Tibial nerve (tissue), 4 donors: Measurements from ENCODE around the gene DOLPP1.

ENCODE experiments used
- EP300 ChIP-seq, 2 donors: sonication (generic); formaldehyde crosslinking; IDR thresholded peaks; one replicate each; pipeline ENCODE4 v1.6.1; 2017; ENCODE audit warnings: antibody characterized with exemption in 2 of 2, mild to moderate bottlenecking in 1 of 2
- POLR2A ChIP-seq, 2 donors: fragments of 450-650 bp; IDR thresholded peaks; one replicate each; pipeline ENCODE4 v1.6.1; 2017; ENCODE audit warnings: antibody characterized with exemption in 2 of 2, mild to moderate bottlenecking in 2 of 2, moderate library complexity in 2 of 2
- TF ChIP-seq, protein P1 (sequence below), 5 experiments: fragments of 200-600 bp in 3 of 5; fragments of 450-650 bp in 2 of 5; sonication (generic) in 3 of 5; IDR thresholded peaks; one replicate each; pipeline ENCODE4 v1.5.1; 2016 to 2019; ENCODE audit warnings: antibody characterized with exemption in 5 of 5, mild to moderate bottlenecking in 3 of 5, moderate library complexity in 2 of 5

DNA sequence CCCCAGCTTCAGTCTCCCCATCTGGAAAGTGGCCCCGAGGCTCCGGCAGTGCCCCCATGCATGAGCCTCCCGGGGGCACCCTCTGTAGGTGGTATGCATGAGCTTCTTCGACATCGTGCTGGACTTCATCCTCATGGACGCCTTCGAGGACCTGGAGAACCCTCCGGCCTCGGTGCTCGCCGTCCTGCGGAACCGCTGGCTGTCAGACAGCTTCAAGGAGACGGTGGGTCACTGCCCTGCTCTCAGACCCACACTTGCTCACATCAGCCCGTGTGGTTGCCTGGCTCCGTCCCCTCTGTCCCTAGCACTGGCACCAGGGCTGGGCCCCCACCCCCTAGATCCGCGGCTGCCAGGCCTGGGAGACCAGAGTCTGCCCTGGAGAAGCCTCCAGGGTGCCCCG lies 12.8 kb upstream of the DOLPP1 start:
- TF ChIP-seq, protein P1, sequence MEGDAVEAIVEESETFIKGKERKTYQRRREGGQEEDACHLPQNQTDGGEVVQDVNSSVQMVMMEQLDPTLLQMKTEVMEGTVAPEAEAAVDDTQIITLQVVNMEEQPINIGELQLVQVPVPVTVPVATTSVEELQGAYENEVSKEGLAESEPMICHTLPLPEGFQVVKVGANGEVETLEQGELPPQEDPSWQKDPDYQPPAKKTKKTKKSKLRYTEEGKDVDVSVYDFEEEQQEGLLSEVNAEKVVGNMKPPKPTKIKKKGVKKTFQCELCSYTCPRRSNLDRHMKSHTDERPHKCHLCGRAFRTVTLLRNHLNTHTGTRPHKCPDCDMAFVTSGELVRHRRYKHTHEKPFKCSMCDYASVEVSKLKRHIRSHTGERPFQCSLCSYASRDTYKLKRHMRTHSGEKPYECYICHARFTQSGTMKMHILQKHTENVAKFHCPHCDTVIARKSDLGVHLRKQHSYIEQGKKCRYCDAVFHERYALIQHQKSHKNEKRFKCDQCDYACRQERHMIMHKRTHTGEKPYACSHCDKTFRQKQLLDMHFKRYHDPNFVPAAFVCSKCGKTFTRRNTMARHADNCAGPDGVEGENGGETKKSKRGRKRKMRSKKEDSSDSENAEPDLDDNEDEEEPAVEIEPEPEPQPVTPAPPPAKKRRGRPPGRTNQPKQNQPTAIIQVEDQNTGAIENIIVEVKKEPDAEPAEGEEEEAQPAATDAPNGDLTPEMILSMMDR (IDR thresholded peaks at IDR 0.05) = no peak
- TF ChIP-seq EP300 (IDR thresholded peaks at IDR 0.05) (no peak), POLR2A (IDR thresholded peaks at IDR 0.05) (no peak)
